Kidney capillary endothelial cell (primary cell): ENCODE results near the gene NMUR1.

Experiments
- DNase-seq: peaks from one replicate; pipeline ENCODE4 v3.0.0-alpha.2; 2018; ENCODE audit warnings: low spot score

The NMUR1 gene

GRCh38 chr2:231483398-231484329 is 46.6 kb downstream of the NMUR1 start:
- peak; percentile 19 for DNase-seq

GRCh38 chr2:231482806-231483391 is 47.3 kb downstream of the NMUR1 start:
- peak; percentile 64 for DNase-seq

- DNase-seq, result no peak
Measured at GRCh38 chr2:231480781-231481180, 49.5 kb downstream of the NMUR1 start.

- DNase-seq, result no peak
Measured at GRCh38 chr2:231479455-231479854, 50.8 kb downstream of the NMUR1 start.

GRCh38 chr2:231476920-231477319 is 53.3 kb downstream of the NMUR1 start:
- DNase-seq, result no peak

- DNase-seq, result no peak
Measured at GRCh38 chr2:231475965-231476364, 54.3 kb downstream of the NMUR1 start.
